Measurements from ENCODE around the gene ARGLU1. TPM values are rescaled to one million over a fixed set of nuclear protein-coding genes. Genes with fewer than 3 reads are reported as not detected.

ARGLU1 gene
- total RNA-seq, 1 donor from 2014 or later = 149 TPM

GRCh38 chr13:106528718-106529414 is 39.1 kb downstream of the ARGLU1 start:
- TF ChIP-seq, protein P1, sequence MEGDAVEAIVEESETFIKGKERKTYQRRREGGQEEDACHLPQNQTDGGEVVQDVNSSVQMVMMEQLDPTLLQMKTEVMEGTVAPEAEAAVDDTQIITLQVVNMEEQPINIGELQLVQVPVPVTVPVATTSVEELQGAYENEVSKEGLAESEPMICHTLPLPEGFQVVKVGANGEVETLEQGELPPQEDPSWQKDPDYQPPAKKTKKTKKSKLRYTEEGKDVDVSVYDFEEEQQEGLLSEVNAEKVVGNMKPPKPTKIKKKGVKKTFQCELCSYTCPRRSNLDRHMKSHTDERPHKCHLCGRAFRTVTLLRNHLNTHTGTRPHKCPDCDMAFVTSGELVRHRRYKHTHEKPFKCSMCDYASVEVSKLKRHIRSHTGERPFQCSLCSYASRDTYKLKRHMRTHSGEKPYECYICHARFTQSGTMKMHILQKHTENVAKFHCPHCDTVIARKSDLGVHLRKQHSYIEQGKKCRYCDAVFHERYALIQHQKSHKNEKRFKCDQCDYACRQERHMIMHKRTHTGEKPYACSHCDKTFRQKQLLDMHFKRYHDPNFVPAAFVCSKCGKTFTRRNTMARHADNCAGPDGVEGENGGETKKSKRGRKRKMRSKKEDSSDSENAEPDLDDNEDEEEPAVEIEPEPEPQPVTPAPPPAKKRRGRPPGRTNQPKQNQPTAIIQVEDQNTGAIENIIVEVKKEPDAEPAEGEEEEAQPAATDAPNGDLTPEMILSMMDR (IDR thresholded peaks at IDR 0.05; ENCODE audit: unreplicated experiment) = no peak
- no peaks in the 10 kb centered on the region for H3K36me3 Mint-ChIP-seq (ENCODE audit: insufficient read depth)
- no peaks in the 10 kb centered on the region for H3K9me3 Mint-ChIP-seq (ENCODE audit: low read depth)
- no peak for DNase-seq (ENCODE audit: low spot score, unreplicated experiment)
- peak overlapping the region; percentile 84 for H3K27ac Mint-ChIP-seq
- H3K27me3 Mint-ChIP-seq = no peaks in the 10 kb centered on the region
- H3K4me3 Mint-ChIP-seq (ENCODE audit: low read depth) = peak overlapping the region; percentile 90
- peaks cover 74% of the 10 kb centered on the region for H3K4me1 Mint-ChIP-seq (ENCODE audit: low read depth)

GRCh38 chr13:106527826-106528225 is 40.1 kb downstream of the ARGLU1 start:
- H3K27me3 Mint-ChIP-seq = no peaks in the 10 kb centered on the region
- H3K27ac Mint-ChIP-seq = peak overlapping the region; percentile 44
- H3K36me3 Mint-ChIP-seq (ENCODE audit: insufficient read depth) = no peaks in the 10 kb centered on the region
- peaks cover 77% of the 10 kb centered on the region for H3K4me1 Mint-ChIP-seq (ENCODE audit: low read depth)
- TF ChIP-seq, protein P1 (IDR thresholded peaks at IDR 0.05; ENCODE audit: unreplicated experiment) = no peak
- no peak overlapping the region for H3K4me3 Mint-ChIP-seq (ENCODE audit: low read depth)
- no peaks in the 10 kb centered on the region for H3K9me3 Mint-ChIP-seq (ENCODE audit: low read depth)
- no peak for DNase-seq (ENCODE audit: low spot score, unreplicated experiment)

GRCh38 chr13:106527445-106527801 is 40.5 kb downstream of the ARGLU1 start:
- no peak for DNase-seq (ENCODE audit: low spot score, unreplicated experiment)
- TF ChIP-seq, protein P1 (IDR thresholded peaks at IDR 0.05; ENCODE audit: unreplicated experiment) = no peak
- Mint-ChIP-seq H3K4me1 (ENCODE audit: low read depth) (peaks cover 76% of the 10 kb centered on the region), H3K36me3 (ENCODE audit: insufficient read depth) (no peaks in the 10 kb centered on the region), H3K9me3 (ENCODE audit: low read depth) (no peaks in the 10 kb centered on the region), H3K27ac (peak overlapping the region; percentile 44), H3K4me3 (ENCODE audit: low read depth) (no peak overlapping the region), H3K27me3 (no peaks in the 10 kb centered on the region)

- DNase-seq (ENCODE audit: low spot score, unreplicated experiment) = no peak
- Mint-ChIP-seq H3K9me3 (ENCODE audit: low read depth) (no peaks in the 10 kb centered on the region), H3K27ac (peak overlapping the region; percentile 79), H3K4me1 (ENCODE audit: low read depth) (peaks cover 75% of the 10 kb centered on the region), H3K27me3 (no peaks in the 10 kb centered on the region), H3K4me3 (ENCODE audit: low read depth) (no peak overlapping the region), H3K36me3 (ENCODE audit: insufficient read depth) (no peaks in the 10 kb centered on the region)
- TF ChIP-seq, protein P1 (IDR thresholded peaks at IDR 0.05; ENCODE audit: unreplicated experiment) = no peak
Observed at GRCh38 chr13:106526738-106527444, 41.0 kb downstream of the ARGLU1 start.

- Mint-ChIP-seq H3K4me3 (ENCODE audit: low read depth) (no peak overlapping the region), H3K27ac (peak overlapping the region; percentile 31), H3K4me1 (ENCODE audit: low read depth) (peaks cover 78% of the 10 kb centered on the region), H3K27me3 (no peaks in the 10 kb centered on the region), H3K9me3 (ENCODE audit: low read depth) (no peaks in the 10 kb centered on the region), H3K36me3 (ENCODE audit: insufficient read depth) (no peaks in the 10 kb centered on the region)
- DNase-seq (ENCODE audit: low spot score, unreplicated experiment) = no peak
- TF ChIP-seq, protein P1 (IDR thresholded peaks at IDR 0.05; ENCODE audit: unreplicated experiment) = no peak
Observed at GRCh38 chr13:106525865-106526264, 42.1 kb downstream of the ARGLU1 start.

All from progenitor cell of endocrine pancreas (in vitro differentiated cells).